ENCODE results near the gene ERF.
A peak's percentile ranks its signal among the peaks of the same experiment; 100 is the strongest.

The ERF gene

DNA sequence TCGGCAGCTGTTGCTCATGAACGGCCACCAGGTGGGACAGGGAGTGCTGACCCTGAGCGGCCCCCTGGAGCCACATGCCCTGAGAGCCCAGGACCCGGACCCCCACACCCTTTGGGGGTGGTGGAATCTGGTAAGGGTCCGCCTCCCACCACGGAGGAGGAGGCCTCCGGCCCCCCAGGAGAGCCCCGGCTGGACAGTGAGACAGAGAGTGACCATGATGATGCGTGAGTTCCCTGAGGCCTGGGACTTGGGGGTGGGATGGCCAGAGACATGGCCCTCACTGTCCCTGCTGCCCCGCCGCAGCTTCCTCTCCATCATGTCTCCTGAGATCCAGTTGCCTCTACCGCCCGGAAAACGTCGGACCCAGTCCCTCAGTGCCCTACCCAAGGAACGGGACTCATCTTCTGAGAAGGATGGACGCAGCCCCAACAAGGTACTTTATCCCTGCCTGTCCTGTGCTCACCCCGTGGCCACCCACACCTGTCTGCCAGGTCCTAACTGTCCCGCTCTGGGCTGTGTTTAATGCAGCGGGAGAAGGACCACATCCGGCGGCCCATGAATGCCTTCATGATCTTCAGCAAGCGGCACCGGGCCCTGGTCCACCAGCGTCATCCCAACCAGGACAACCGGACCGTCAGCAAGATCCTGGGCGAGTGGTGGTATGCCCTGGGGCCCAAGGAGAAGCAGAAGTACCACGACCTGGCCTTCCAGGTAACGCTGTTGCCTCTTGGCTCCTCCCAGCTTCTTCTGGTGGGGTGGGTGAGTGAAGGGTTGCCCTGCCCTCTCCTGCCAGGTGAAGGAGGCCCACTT is 32.3 kb upstream of the ERF start:
- no peak for DNase-seq (ENCODE audit: low spot score)

GRCh38 chr19:42286349-42287016 is 31.6 kb upstream of the ERF start:
- no peak for DNase-seq (ENCODE audit: low spot score)

- DNase-seq (ENCODE audit: low spot score), result no peak
Observed at GRCh38 chr19:42285988-42286348, 31.0 kb upstream of the ERF start.

DNA sequence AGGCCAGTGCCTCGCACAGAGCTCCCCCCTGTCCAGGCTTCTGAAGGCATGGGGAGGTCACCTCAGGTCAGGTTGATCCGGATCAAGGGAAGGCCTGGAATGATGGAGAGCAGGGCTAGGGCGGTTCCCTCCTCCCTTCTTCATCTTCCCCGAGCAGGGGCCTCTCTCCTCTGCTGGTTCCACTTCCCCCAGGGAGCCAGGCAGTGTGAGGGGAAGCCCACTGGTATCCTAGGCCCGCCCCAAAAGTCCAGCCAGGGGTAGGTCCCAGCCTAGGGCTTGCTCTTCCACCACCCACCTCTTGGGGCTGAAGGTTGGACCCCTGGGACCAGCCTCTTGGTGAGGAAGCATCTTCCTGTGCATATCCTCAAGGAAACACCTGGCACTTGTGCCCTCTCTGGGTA is 30.6 kb upstream of the ERF start:
- DNase-seq (ENCODE audit: low spot score), result no peak

DNA sequence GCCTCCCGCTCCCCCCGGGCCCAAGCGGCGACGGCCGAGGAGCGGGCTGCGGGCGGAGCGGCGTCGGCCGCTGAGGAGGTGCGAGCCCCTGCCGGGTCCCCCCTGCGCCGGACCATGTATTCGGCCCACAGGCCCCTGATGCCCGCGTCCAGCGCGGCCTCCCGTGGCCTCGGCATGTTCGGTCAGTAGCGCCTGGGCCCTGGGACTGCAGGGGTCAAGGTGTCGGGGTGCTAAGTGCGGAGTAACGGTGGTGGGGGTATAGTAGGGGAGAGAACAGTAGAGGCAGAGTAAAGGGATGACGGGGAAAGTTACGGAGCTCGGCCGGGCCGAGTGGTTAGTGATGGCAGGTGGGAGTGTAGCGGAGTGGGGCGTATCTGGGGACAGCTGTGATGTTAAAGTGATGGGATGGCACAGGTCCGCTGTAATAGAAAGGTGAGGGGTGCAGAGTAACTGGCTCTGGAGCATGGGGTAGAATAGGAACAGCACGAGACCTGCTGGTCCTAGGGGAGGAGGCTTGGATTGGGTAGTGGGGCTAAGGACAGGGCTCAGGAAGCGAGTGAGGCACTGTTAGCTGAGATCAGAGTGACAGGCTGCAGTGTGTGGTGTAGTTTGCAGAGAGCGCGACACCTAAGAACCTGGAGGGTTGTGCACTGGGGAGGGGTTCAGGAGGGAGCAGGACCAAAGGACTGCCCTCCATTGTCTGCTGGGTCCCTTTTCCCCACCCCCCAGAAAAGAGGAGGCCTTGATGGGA is 29.8 kb upstream of the ERF start:
- DNase-seq (ENCODE audit: low spot score), result no peak

- no peak for DNase-seq (ENCODE audit: low spot score)
Observed at GRCh38 chr19:42284066-42284501, 29.2 kb upstream of the ERF start.

DNA sequence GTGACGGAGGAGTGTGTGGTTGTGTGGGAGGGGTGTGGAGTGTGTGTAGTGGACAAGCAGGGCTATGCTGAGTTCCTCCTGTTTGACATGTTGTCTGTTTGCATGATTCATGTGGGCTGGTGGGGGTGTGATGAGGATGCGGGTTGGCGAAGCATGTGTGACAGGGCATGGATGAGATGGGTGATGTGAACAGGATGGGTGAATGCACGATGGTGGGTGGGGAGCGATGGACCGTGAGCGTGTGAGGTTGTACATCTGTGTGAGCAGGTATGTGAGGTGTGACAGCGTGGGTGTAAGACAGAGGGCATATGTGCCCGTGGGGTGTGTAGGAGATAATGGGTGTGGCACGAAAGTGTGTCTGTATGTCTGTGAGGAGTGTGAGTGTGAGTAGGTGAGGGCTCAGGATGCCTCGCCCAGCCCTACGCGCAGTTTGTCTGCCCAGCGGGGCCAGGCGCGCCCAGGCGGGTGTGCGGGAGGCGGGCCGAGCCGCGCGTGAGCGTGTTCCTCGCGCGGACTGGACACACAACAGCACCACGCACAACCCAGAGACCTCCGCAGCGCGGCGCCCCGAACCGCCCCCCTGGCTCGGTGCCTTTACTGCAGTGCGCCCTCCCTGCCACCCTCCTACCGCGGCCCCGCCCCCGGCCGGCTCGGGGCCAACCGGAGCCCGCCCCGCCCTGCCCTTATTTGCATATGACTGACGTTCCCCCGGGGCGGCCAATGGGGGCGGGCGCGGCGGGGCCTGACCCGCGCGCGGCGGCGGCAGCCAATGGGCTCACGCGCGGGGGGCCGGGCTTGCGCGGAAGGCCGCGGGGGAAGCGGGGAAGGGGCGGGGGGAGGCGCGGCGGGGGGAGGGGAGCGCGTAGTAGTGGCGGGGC is 28.5 kb upstream of the ERF start:
- DNase-seq (ENCODE audit: low spot score), result peak; percentile 85

GRCh38 chr19:42282819-42283187 is 27.9 kb upstream of the ERF start:
- DNase-seq (ENCODE audit: low spot score), result no peak

GRCh38 chr19:42281827-42282762 is 27.2 kb upstream of the ERF start:
- DNase-seq (ENCODE audit: low spot score), result no peak

DNA sequence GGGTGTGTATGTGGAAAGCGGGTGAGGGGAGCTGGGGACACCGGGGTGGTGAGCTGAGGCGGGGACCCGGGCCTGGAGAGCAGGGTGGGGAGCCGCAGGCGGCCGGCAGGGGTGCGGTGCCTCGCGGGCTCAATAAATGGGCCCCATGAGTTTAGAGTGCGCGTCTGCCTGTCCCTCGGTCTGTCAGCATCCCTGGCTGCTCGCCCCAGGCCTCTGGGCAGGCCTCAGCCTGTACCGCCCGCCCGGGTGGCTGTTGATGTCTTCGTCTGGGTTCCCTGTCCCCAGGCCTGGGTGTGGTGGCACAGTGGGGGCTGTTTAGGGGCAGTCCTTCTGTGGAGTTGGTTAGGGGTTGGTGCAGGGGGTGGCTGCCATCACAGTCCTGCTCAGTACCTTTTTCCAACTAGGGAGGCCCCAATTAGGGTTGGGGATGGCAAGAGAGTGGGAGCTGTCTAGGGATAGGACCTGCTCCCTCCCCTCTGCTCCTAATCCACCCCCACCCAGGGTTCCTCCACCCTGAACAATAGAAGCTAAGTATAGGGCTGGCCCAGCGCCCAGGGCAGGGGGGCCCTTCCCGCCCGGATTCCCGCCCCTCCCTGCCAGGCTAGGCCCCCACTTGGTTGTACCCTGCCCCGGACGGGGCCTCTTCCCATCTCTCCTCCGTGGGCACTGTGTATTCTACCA is 26.4 kb upstream of the ERF start:
- no peak for DNase-seq (ENCODE audit: low spot score)

DNA sequence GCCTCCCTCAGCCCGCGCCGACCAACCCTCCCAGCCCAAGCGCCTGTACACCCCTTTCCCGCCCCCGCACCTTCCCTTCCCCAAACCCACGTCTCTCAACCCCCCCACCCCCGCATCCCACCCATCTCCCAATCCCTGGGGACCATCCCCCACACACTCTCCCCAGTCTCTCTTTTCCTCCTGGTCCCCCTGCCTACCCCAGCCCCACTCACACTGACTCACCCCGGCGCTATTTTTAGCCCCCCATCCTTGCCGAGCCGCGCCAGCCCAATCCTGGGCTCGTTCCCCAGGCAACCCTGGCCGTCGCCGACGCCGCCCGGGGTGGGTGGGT is 25.9 kb upstream of the ERF start:
- no peak for DNase-seq (ENCODE audit: low spot score)

DNA sequence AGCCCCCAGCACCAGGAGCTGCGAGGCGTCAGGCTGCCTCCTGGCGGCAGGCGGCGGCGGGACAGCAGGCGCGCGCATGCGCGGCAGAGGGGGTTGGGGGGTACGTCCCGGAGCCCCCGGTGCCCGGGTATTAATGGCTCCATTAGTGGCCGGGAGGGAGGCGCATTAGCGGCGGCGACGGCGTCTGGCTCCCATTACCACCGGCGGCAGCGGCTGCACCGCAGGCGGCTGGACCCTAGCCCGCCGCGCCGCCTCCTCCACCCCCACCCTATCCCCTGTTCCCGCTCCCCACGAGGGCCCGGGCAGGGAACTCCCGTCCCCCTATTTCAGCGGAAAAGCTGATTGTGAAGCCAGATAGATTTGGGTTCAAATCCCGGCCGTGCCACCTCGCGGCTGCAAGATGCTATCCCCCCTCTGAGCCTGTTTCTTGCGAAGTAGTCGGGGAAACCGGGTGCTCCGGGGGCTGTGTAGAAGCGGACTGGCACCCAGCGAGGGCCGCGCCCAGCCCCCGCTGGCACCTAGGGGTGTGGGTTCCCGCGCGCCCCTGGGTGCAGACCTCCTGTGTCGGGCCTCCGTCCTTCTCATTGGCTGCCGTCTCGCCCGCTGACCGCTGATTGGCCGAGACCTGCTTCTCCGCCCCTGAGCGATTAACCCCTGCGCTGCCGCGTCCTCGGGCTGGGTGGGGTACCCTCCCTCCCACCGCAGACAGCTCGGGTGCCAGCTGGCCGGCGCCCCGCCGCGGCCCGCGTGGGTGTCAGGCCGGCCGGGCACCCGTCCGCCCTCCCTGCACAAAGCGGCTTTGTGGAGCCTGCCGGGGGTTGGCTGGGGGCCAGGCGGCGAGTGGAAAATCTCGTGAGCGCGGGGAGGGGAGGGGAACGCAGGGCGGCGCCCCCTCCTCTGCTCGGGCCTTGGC is 25.2 kb upstream of the ERF start:
- DNase-seq (ENCODE audit: low spot score), result peak; percentile 83

- DNase-seq (ENCODE audit: low spot score), result no peak
Observed at GRCh38 chr19:42279155-42279901, 24.4 kb upstream of the ERF start.

- DNase-seq (ENCODE audit: low spot score), result no peak
Observed at GRCh38 chr19:42278452-42279154, 23.7 kb upstream of the ERF start.

DNA sequence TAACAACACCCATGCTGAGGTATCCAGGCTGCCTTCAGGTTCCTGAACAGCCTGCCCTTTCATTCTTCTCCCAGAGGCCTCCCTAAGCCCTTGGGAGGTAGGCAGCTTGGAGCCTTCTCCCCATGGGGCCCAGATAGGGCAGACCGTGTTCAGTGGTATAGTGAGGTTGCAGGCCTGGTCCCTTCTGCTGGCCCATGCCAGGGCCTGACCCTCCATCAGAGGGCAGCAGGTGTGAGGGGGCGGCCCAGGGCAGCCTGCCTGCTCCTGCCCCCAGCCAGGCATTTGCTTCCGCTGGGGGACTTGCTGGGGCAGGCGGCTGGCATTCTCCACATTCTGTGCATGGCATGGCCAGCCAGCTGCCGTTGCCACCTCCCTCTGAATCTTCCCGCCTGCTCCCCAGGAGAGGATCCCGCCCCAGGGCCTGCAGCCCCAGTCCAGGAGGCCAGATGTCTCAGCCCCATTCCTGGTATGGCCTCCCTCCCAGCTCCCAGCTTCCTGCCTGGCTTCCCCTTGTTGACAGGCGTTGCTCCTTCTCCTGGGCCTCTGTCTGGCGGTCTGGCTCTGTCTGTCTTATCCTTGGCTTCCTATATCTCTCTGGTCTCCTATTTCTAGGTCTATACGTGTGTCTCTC is 23.0 kb upstream of the ERF start:
- no peak for DNase-seq (ENCODE audit: low spot score)

DNA sequence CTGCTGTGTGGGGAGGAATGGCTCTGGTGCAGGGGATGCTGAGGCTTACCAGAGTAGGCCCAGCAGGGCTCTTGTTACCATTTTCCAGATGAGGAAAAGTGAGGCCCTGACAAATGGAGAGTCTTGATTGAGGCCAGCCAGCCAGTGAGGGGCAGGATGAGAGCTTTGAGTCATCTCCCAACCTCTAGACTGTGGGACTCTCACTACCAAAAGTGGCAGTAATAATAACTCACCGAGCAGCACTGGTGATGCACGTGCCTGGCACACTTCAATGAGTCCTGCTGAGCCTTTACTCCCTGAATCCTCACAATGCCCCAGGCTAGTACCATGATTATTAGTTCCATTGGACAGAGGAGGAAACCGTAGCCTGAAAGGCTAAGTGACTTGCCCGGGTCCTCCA is 21.9 kb upstream of the ERF start:
- no peak for DNase-seq (ENCODE audit: low spot score)

DNA sequence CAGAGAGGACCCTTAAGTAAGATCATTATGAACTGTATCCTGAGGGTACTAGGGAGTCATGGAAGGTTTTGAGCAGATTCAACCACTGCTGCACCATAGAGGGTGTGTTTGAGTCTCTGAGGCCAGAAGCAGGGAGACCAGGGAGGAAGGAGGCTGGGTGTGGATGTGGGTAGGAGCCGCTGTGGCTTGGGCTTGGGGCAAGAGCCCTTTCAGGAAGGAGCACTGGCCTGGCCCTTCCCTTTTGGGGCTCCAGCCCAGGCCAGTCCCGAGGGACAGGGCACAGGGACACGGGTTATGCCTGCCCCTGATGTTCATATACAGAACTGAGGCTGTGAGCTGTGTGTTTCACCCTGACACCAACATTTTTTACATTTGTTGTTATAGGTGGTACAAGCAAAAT is 21.4 kb upstream of the ERF start:
- DNase-seq (ENCODE audit: low spot score), result no peak

GRCh38 chr19:42275517-42275916 is 20.6 kb upstream of the ERF start:
- DNase-seq (ENCODE audit: low spot score), result no peak

All from kidney capillary endothelial cell (primary cell).